SK-N-SH treated with all-trans-retinoic acid at 6 μM for 48 hours (cell line): Measurements from ENCODE around the gene SPINK9.

Experiments
- ATAC-seq: fragments of 200-7000 bp; cut with Tn5 transposase; 3 replicates; pipeline ENCODE4 v1.9.1; 2020; ENCODE audit warnings: mild to moderate bottlenecking, moderate library complexity
- BACH2 ChIP-seq: fragments of 250-450 bp; sonication (Bioruptor Pico); IDR thresholded peaks from 2 replicates; pipeline ENCODE4 v1.9.0; 2021; ENCODE audit warnings: mild to moderate bottlenecking, borderline replicate concordance
- CSDC2 ChIP-seq: fragments of 250-450 bp; sonication (Bioruptor Pico); IDR thresholded peaks from 2 replicates; pipeline ENCODE4 v1.5.0; 2020; ENCODE audit warnings: mild to moderate bottlenecking, moderate library complexity
- ESRRG ChIP-seq: fragments of 250-450 bp; sonication (Bioruptor Pico); IDR thresholded peaks from 2 replicates; pipeline ENCODE4 v1.6.1; 2021; ENCODE audit warnings: mild to moderate bottlenecking
- ISL1 ChIP-seq: fragments of 250-450 bp; sonication (Bioruptor Pico); IDR thresholded peaks from 2 replicates; pipeline ENCODE4 v2.1.2; 2022; ENCODE audit warnings: mild to moderate bottlenecking, moderate library complexity
- OSR1 ChIP-seq: fragments of 250-450 bp; sonication (Bioruptor Pico); IDR thresholded peaks from 2 replicates; pipeline ENCODE4 v1.8.0; 2022; ENCODE audit warnings: moderate library complexity, mild to moderate bottlenecking, inconsistent platforms
- PPARA ChIP-seq: fragments of 250-450 bp; sonication (Bioruptor Pico); IDR thresholded peaks from 2 replicates; pipeline ENCODE4 v1.5.0; 2020; ENCODE audit warnings: mild to moderate bottlenecking, borderline replicate concordance
- RARB ChIP-seq: fragments of 250-450 bp; sonication (Bioruptor Pico); IDR thresholded peaks from 2 replicates; pipeline ENCODE4 v1.8.0; 2021; ENCODE audit warnings: mild to moderate bottlenecking, moderate library complexity
- SNAI2 ChIP-seq: fragments of 250-450 bp; sonication (Bioruptor Pico); IDR thresholded peaks from 2 replicates; pipeline ENCODE4 v1.5.0; 2020; ENCODE audit warnings: mild to moderate bottlenecking, moderate library complexity
- TCF4 ChIP-seq: fragments of 250-450 bp; sonication (Bioruptor Pico); IDR thresholded peaks from 2 replicates; pipeline ENCODE4 v1.8.0; 2021; ENCODE audit warnings: mild to moderate bottlenecking, moderate library complexity, borderline replicate concordance
- ZC3H10 ChIP-seq: fragments of 250-450 bp; sonication (Bioruptor Pico); IDR thresholded peaks from 2 replicates; pipeline ENCODE4 v1.5.1; 2021; ENCODE audit warnings: mild to moderate bottlenecking, moderate library complexity
- ZFP3 ChIP-seq: fragments of 250-450 bp; sonication (Bioruptor Pico); IDR thresholded peaks from 2 replicates; pipeline ENCODE4 v1.5.0; 2020; ENCODE audit warnings: mild to moderate bottlenecking, moderate library complexity
- ZFP30 ChIP-seq: fragments of 450-650 bp; formaldehyde crosslinking; IDR thresholded peaks from 2 replicates; pipeline ENCODE4 v1.5.0; 2022; ENCODE audit warnings: mild to moderate bottlenecking, moderate library complexity
- ZNF565 ChIP-seq: fragments of 450-650 bp; formaldehyde crosslinking; conservative IDR thresholded peaks from 2 replicates; pipeline ENCODE4 v1.5.0; 2020; ENCODE audit warnings: low read depth, mild to moderate bottlenecking, moderate library complexity
- ZNF70 ChIP-seq: fragments of 450-650 bp; formaldehyde crosslinking; IDR thresholded peaks from 2 replicates; pipeline ENCODE4 v1.5.0; 2020; ENCODE audit warnings: mild to moderate bottlenecking, moderate library complexity
- ZNF8 ChIP-seq: fragments of 450-650 bp; formaldehyde crosslinking; IDR thresholded peaks from 2 replicates; pipeline ENCODE4 v1.5.0; 2020; ENCODE audit warnings: mild to moderate bottlenecking, moderate library complexity
- TF ChIP-seq, protein P1 (sequence below): fragments of 250-450 bp; sonication (Bioruptor Pico); IDR thresholded peaks from 2 replicates; pipeline ENCODE4 v1.8.0; 2021; ENCODE audit warnings: low read depth, mild to moderate bottlenecking, moderate library complexity, borderline replicate concordance
- TF ChIP-seq, protein P2 (sequence below): fragments of 250-450 bp; sonication (Bioruptor Pico); IDR thresholded peaks from 2 replicates; pipeline ENCODE4 v1.8.0; 2020; ENCODE audit warnings: mild to moderate bottlenecking, moderate library complexity, borderline replicate concordance

Gene SPINK9

DNA sequence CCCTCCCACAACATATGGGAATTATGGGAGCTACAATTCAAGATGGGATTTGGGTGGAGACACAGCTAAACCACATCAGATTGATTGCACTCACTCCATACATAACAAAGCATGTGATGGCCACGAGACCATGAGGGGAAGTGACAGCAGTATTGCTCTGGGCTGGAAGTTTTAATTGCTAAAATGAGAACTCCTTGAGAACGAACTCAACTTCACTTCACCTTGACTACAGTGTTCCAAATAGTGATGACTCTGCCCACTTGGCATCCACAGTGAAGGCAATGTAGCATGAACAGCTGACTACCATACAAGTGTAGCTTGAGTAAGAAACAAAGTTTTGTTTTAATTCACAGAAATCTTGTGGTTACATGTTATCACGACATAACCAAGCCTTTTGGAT, 23.9 kb upstream of the SPINK9 start:
- TF ChIP-seq OSR1 (CRISPR knock-in tag) (no peak), TCF4 (CRISPR knock-in tag) (no peak), RARB (CRISPR knock-in tag) (no peak), CSDC2 (CRISPR knock-in tag) (no peak), ZC3H10 (CRISPR knock-in tag) (no peak), ESRRG (CRISPR knock-in tag) (no peak), ZNF70 (no peak), ISL1 (CRISPR knock-in tag) (no peak)
- TF ChIP-seq, protein P1, sequence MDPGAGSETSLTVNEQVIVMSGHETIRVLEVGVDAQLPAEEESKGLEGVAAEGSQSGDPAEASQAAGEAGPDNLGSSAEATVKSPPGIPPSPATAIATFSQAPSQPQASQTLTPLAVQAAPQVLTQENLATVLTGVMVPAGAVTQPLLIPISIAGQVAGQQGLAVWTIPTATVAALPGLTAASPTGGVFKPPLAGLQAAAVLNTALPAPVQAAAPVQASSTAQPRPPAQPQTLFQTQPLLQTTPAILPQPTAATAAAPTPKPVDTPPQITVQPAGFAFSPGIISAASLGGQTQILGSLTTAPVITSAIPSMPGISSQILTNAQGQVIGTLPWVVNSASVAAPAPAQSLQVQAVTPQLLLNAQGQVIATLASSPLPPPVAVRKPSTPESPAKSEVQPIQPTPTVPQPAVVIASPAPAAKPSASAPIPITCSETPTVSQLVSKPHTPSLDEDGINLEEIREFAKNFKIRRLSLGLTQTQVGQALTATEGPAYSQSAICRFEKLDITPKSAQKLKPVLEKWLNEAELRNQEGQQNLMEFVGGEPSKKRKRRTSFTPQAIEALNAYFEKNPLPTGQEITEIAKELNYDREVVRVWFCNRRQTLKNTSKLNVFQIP (CRISPR knock-in tag): no peak
- TF ChIP-seq, protein P2, sequence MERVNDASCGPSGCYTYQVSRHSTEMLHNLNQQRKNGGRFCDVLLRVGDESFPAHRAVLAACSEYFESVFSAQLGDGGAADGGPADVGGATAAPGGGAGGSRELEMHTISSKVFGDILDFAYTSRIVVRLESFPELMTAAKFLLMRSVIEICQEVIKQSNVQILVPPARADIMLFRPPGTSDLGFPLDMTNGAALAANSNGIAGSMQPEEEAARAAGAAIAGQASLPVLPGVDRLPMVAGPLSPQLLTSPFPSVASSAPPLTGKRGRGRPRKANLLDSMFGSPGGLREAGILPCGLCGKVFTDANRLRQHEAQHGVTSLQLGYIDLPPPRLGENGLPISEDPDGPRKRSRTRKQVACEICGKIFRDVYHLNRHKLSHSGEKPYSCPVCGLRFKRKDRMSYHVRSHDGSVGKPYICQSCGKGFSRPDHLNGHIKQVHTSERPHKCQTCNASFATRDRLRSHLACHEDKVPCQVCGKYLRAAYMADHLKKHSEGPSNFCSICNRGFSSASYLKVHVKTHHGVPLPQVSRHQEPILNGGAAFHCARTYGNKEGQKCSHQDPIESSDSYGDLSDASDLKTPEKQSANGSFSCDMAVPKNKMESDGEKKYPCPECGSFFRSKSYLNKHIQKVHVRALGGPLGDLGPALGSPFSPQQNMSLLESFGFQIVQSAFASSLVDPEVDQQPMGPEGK (CRISPR knock-in tag): no peak
- ATAC-seq: no peak

DNA sequence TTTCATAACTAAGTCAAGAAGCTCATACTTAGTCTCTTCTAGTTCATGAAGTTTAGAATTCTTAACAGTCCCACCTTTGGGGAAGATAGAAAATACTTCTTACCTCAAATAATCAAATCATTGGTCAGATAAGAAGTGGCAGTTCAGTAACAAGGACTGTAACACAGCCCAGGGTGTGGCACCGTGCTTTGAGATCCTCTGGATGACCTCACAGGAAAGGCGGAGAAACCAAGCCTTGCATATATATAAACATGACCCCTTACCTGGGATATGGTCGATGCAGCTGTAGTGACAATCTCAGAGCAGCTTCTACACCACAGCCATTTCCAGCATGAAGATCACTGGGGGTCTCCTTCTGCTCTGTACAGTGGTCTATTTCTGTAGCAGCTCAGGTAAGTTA, 23.2 kb upstream of the SPINK9 start, which contains the start of gene SPINK7:
Gene SPINK7 (plus strand): TSS at position 271 of the 400 bp plus-strand sequence. CDS start 61 bp downstream, at position 332.
- TF ChIP-seq, protein P1 (CRISPR knock-in tag): no peak
- TF ChIP-seq CSDC2 (CRISPR knock-in tag): no peak
- TF ChIP-seq SNAI2 (CRISPR knock-in tag): no peak
- TF ChIP-seq ZNF565 (CRISPR knock-in tag): no peak
- TF ChIP-seq ZFP30 (CRISPR knock-in tag): no peak
- no peak for TF ChIP-seq ZFP3
- TF ChIP-seq TCF4 (CRISPR knock-in tag): no peak
- TF ChIP-seq ESRRG (CRISPR knock-in tag): no peak
- TF ChIP-seq, protein P2 (CRISPR knock-in tag): no peak
- no peak for TF ChIP-seq BACH2
- TF ChIP-seq ZNF8 (CRISPR knock-in tag): no peak
- TF ChIP-seq OSR1 (CRISPR knock-in tag): no peak
- no peak for ATAC-seq

DNA sequence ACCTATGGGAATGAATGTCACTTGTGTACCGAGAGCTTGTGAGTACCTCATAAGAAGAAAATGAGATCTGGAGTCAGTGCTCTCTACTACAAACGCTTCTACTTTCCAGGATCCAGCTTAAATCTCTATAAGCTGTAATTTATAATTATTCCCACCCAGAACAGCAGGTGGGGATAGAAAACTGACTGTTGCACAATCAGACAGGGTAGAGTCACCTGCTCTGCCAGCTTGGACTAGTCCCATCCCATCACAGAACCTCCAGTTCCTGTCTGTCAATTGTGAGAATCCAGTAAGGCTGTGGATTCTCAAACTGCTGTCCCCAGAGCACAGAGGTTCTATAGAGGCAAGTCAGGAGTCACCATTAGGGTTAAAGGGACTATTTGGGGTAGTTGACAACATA, 21.2 kb upstream of the SPINK9 start:
- TF ChIP-seq BACH2 (no peak), ZNF565 (CRISPR knock-in tag) (no peak), CSDC2 (CRISPR knock-in tag) (no peak), ZFP30 (CRISPR knock-in tag) (no peak), ESRRG (CRISPR knock-in tag) (no peak), PPARA (no peak), ZC3H10 (CRISPR knock-in tag) (no peak)
- ATAC-seq: no peak

DNA sequence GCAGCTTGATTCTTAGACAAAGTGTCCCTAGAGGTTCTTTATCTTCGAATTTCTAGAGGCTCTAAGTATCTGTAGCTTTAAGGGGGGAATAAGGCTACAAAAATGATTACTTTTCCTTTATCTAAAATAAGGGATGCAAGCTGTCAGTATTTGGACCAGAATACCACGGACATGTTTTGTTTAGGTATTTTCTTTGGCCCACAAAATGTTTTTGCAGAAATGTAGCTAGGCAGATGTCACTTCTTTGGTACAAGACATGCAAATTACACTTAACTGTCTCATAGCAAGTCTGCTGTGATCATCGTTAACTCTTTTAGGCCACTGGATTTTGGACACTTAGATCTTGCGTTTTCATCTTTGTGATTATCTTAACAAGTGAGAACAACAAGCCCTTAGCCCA, 20.6 kb upstream of the SPINK9 start:
- ATAC-seq: no peak

DNA sequence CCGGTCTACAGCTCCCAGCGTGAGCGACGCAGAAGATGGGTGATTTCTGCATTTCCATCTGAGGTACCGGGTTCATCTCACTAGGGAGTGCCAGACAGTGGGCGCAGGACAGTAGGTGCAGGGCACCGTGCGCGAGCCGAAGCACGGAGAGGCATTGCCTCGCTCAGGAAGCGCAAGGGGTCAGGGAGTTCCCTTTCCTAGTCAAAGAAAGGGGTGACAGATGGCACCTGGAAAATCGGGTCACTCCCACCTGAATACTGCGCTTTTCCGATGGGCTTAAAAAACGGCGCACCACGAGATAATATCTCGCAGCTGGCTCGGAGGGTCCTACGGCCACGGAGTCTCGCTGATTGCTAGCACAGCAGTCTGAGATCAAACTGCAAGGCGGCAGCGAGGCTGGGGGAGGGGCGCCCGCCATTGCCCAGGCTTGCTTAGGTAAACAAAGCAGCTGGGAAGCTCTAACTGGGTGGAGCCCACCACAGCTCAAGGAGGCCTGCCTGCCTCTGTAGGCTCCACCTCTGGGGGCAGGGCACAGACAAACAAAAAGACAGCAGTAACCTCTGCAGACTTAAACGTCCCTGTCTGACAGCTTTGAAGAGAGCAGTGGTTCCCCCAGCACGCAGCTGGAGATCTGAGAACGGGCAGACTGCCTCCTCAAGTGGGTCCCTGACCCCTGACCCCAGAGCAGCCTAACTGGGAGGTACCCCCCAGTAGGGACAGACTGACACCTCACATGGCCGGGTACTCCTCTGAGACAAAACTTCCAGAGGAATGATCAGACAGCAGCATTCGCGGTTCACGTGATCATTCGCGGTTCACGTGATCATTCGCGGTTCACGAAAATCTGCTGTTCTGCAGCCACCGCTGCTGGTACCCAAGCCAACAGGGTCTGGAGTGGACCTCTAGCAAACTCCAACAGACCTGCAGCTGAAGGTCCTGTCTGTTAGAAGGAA, 15.1 kb upstream of the SPINK9 start:
- ATAC-seq: peak; percentile 67; the same call in 2 of the 3 replicates

More for the DNA sequence above, 20.6 kb upstream of the SPINK9 start:
- TF ChIP-seq ZNF565 (CRISPR knock-in tag): no peak
- TF ChIP-seq ZNF70: no peak
